ENCODE results near the gene CARNS1.
A peak's percentile ranks its signal among the peaks of the same experiment; 100 is the strongest.

CARNS1 gene

GRCh38 chr11:67415501-67416304 lies at the start of gene CARNS1:
TSS of gene CARNS1 (plus strand) at chr11:67415678. CDS start at chr11:67416200, 522 bp downstream.
- peak within 1 kb of the TSS; percentile 43 for H3K4me3 ChIP-seq (ENCODE audit: low read depth, low read length)

GRCh38 chr11:67365736-67366444 lies 49.6 kb upstream of the CARNS1 start:
- no peak overlapping the region for H3K4me3 ChIP-seq (ENCODE audit: low read depth, low read length)

- H3K4me3 ChIP-seq (ENCODE audit: low read depth, low read length), result no peak overlapping the region
Measured at GRCh38 chr11:67366546-67366945, 48.9 kb upstream of the CARNS1 start.

GRCh38 chr11:67366961-67367760 lies 48.3 kb upstream of the CARNS1 start:
- H3K4me3 ChIP-seq (ENCODE audit: low read depth, low read length), result no peak overlapping the region

- H3K4me3 ChIP-seq (ENCODE audit: low read depth, low read length), result no peak overlapping the region
Measured at GRCh38 chr11:67367761-67368227, 47.7 kb upstream of the CARNS1 start.

- no peak overlapping the region for H3K4me3 ChIP-seq (ENCODE audit: low read depth, low read length)
Measured at GRCh38 chr11:67368621-67369020, 46.9 kb upstream of the CARNS1 start.

GRCh38 chr11:67369275-67369674 lies 46.2 kb upstream of the CARNS1 start:
- H3K4me3 ChIP-seq (ENCODE audit: low read depth, low read length), result no peak overlapping the region

- H3K4me3 ChIP-seq (ENCODE audit: low read depth, low read length), result no peak overlapping the region
Measured at GRCh38 chr11:67369801-67370284, 45.6 kb upstream of the CARNS1 start.

- H3K4me3 ChIP-seq (ENCODE audit: low read depth, low read length), result no peak overlapping the region
Measured at GRCh38 chr11:67370351-67371076, 45.0 kb upstream of the CARNS1 start.

- no peak overlapping the region for H3K4me3 ChIP-seq (ENCODE audit: low read depth, low read length)
Measured at GRCh38 chr11:67371189-67371910, 44.1 kb upstream of the CARNS1 start.

- peak overlapping the region; percentile 24 for H3K4me3 ChIP-seq (ENCODE audit: low read depth, low read length)
Measured at GRCh38 chr11:67371911-67372320, 43.6 kb upstream of the CARNS1 start.

- peak overlapping the region; percentile 47 for H3K4me3 ChIP-seq (ENCODE audit: low read depth, low read length)
Measured at GRCh38 chr11:67372321-67372992, 43.0 kb upstream of the CARNS1 start.

- peak within 1 kb of the TSS; percentile 47 for H3K4me3 ChIP-seq (ENCODE audit: low read depth, low read length)
Measured at GRCh38 chr11:67372993-67373647, 42.4 kb upstream of the CARNS1 start, which contains the start of gene CLCF1. TSS of gene CLCF1 (minus strand) at chr11:67373598. CDS start at chr11:67373539, 59 bp downstream.

GRCh38 chr11:67373648-67374570 lies 41.6 kb upstream of the CARNS1 start:
- H3K4me3 ChIP-seq (ENCODE audit: low read depth, low read length), result peak overlapping the region; percentile 47

GRCh38 chr11:67374571-67375281 lies 40.8 kb upstream of the CARNS1 start:
- no peak overlapping the region for H3K4me3 ChIP-seq (ENCODE audit: low read depth, low read length)

- H3K4me3 ChIP-seq (ENCODE audit: low read depth, low read length), result peak overlapping the region; percentile 20
Measured at GRCh38 chr11:67375320-67376055, 40.0 kb upstream of the CARNS1 start.

Measured in iPS-11a (cell line).